Measurements from ENCODE around the gene ABHD14A. TPM values are rescaled to one million over a fixed set of nuclear protein-coding genes. Genes with fewer than 3 reads are reported as not detected.

The ABHD14A gene
- polyA plus RNA-seq, 1 of the 3 experiments (the other 2 are of a cell fraction), result 31.5 TPM

GRCh38 chr3:51941798-51942602 lies 32.9 kb upstream of the ABHD14A start, which contains the start of the genes PARP3 and RRP9 (continued):
- TF ChIP-seq MAX (IDR thresholded peaks at IDR 0.05; ENCODE audit: low read depth) (peak; percentile 98), TAF1 (IDR thresholded peaks at IDR 0.05; ENCODE audit: borderline replicate concordance, low read depth, low read length) (peak; percentile 58; the same call in 1 of the 2 replicates), MEF2A (IDR thresholded peaks at IDR 0.05; ENCODE audit: borderline replicate concordance, low read depth) (no peak), RCOR1 (IDR thresholded peaks at IDR 0.05; ENCODE audit: low read length) (peak; percentile 39; the same call in 1 of the 2 replicates), JUND (IDR thresholded peaks at IDR 0.05) (no peak), RFX5 (IDR thresholded peaks at IDR 0.05; ENCODE audit: low read length) (peak; percentile 42; the same call in 1 of the 2 replicates), ZBTB33 (IDR thresholded peaks at IDR 0.05; ENCODE audit: borderline replicate concordance, low read depth) (no peak), PBX3 (IDR thresholded peaks at IDR 0.05) (no peak; the same call in 1 of the 2 replicates), RXRA (IDR thresholded peaks at IDR 0.05; ENCODE audit: borderline replicate concordance, low read depth) (no peak)

GRCh38 chr3:51942603-51943450 lies 32.0 kb upstream of the ABHD14A start:
- peak; percentile 54 for DNase-seq
- 71% methylated on average over 9 of the region's 17 CpGs for WGBS (ENCODE audit: low lambda C conversion rate)

More at GRCh38 chr3:51942603-51943450, 32.0 kb upstream of the ABHD14A start:
- peaks cover 0 to 12% of the 10 kb centered on the region in 2 experiments for H3K36me3 ChIP-seq (replicated peaks in 1 of 2; ENCODE audit: control insufficient read depth in 1 of 2, insufficient read depth in 2 of 2, low read length in 1 of 2)
- no peaks in the 10 kb centered on the region for H3K27me3 ChIP-seq (ENCODE audit: insufficient read depth)
- peaks cover 11 to 18% of the 10 kb centered on the region in 2 experiments; a peak in 3 of 4 replicates for H3K4me1 ChIP-seq (ENCODE audit: control insufficient read depth in 1 of 2, insufficient read depth in 2 of 2, low read depth in 1 of 2, low read length in 1 of 2)
- peak overlapping the region; percentile 85 to 97 for H3K27ac ChIP-seq (ENCODE audit: low read depth in 2 of 2, low read length in 1 of 2)
- TF ChIP-seq TAF1 (IDR thresholded peaks at IDR 0.05; ENCODE audit: borderline replicate concordance, low read depth, low read length) (peak; percentile 38; the same call in 1 of the 2 replicates), RCOR1 (IDR thresholded peaks at IDR 0.05; ENCODE audit: low read length) (no peak), POLR2AphosphoS5 (IDR thresholded peaks at IDR 0.05; ENCODE audit: low read depth, low read length) (0 out of 2 replicates have a peak, but pooled peaks have one; percentile 31)
- H3F3A ChIP-seq (replicated peaks; ENCODE audit: insufficient read depth), result no peaks in the 10 kb centered on the region
- H3K9ac ChIP-seq, result peak overlapping the region; percentile 82
- H4K20me1 ChIP-seq (ENCODE audit: insufficient read depth), result 0 out of 2 replicates have a peak, but pooled peaks cover 6% of the 10 kb centered on the region
- POLR2A ChIA-PET, result interaction anchor here (0.9 to 2.3 kb wide), 9 partner anchors 15 to 53 kb away, joined by 3 to 19 read pairs (median 4); partner anchors contain the start of genes ABHD14B, PCBP4 and RPL29
- H3K9me2 ChIP-seq, result no peaks in the 10 kb centered on the region
- peaks cover 33% of the 10 kb centered on the region for H3K79me2 ChIP-seq (ENCODE audit: insufficient read depth)
- H3K4me2 ChIP-seq, result peak overlapping the region; percentile 87
- H3K9me3 ChIP-seq, result no peaks in the 10 kb centered on the region
- H2AFZ ChIP-seq (ENCODE audit: low read depth), result peak overlapping the region; percentile 80
- CTCF ChIA-PET, result interaction anchor here (0.6 to 5.3 kb wide), 22 partner anchors 10 to 465 kb away, joined by 3 to 80 read pairs (median 6); partner anchors contain the start of genes ABHD14A, ABHD14B, ACY1 and DUSP7
- H3K4me3 ChIP-seq (ENCODE audit: low read depth in 2 of 2, low read length in 1 of 2), result peak overlapping the region; percentile 50 to 51

All from SK-N-SH (cell line).